HG02678 (cell line): ENCODE results near the gene ASS1.

ENCODE experiments used
- ATAC-seq: cut with Tn5 transposase; IDR thresholded peaks from one replicate; pipeline ENCODE4 v1.9.1; 2021; ENCODE audit warnings: mild to moderate bottlenecking, moderate library complexity; ENCODE audit not compliant: unreplicated experiment

The ASS1 gene

GRCh38 chr9:130417602-130418001 is 27.2 kb upstream of the ASS1 start:
- ATAC-seq = no peak

- no peak for ATAC-seq
Observed at GRCh38 chr9:130418776-130419175, 26.0 kb upstream of the ASS1 start.

GRCh38 chr9:130419521-130420035 is 25.2 kb upstream of the ASS1 start:
- ATAC-seq = no peak

GRCh38 chr9:130421154-130421801 is 23.5 kb upstream of the ASS1 start:
- no peak for ATAC-seq

- no peak for ATAC-seq
Observed at GRCh38 chr9:130421802-130422276, 22.9 kb upstream of the ASS1 start.

- ATAC-seq = no peak
Observed at GRCh38 chr9:130422546-130422945, 22.2 kb upstream of the ASS1 start.

GRCh38 chr9:130423272-130423671 is 21.5 kb upstream of the ASS1 start:
- ATAC-seq = no peak

- no peak for ATAC-seq
Observed at GRCh38 chr9:130424595-130425454, 19.9 kb upstream of the ASS1 start.

GRCh38 chr9:130425741-130426466 is 18.9 kb upstream of the ASS1 start:
- ATAC-seq = no peak

- ATAC-seq = no peak
Observed at GRCh38 chr9:130426467-130426773, 18.3 kb upstream of the ASS1 start.

- ATAC-seq = no peak
Observed at GRCh38 chr9:130426883-130427282, 17.9 kb upstream of the ASS1 start.

- no peak for ATAC-seq
Observed at GRCh38 chr9:130427326-130427725, 17.4 kb upstream of the ASS1 start.

GRCh38 chr9:130428086-130428665 is 16.6 kb upstream of the ASS1 start:
- ATAC-seq = no peak

GRCh38 chr9:130429381-130429780 is 15.4 kb upstream of the ASS1 start:
- no peak for ATAC-seq

GRCh38 chr9:130429831-130430230 is 14.9 kb upstream of the ASS1 start:
- no peak for ATAC-seq

- no peak for ATAC-seq
Observed at GRCh38 chr9:130430232-130430631, 14.5 kb upstream of the ASS1 start.

GRCh38 chr9:130430734-130431535 is 13.8 kb upstream of the ASS1 start:
- no peak for ATAC-seq

GRCh38 chr9:130431536-130432303 is 13.0 kb upstream of the ASS1 start:
- ATAC-seq = no peak

GRCh38 chr9:130432362-130432761 is 12.4 kb upstream of the ASS1 start:
- no peak for ATAC-seq

GRCh38 chr9:130432796-130433167 is 12.0 kb upstream of the ASS1 start:
- ATAC-seq = no peak
